ENCODE measurements around the gene CORO1A.

GRCh38 chr16:30179931-30180330 lies 3.5 kb upstream of the CORO1A start:
- TF ChIP-seq CTCF (IDR thresholded peaks at IDR 0.05; ENCODE audit: borderline replicate concordance, extremely low read depth, low read length, poor library complexity, severe bottlenecking) = no peak
- no peak for TF ChIP-seq EZH2 (IDR thresholded peaks at IDR 0.05; ENCODE audit: borderline replicate concordance, low read depth, low read length, severe bottlenecking)
